HG03064 (cell line): ENCODE measurements around the gene ACOX1.

Source experiments
- ATAC-seq: cut with Tn5 transposase; IDR thresholded peaks from one replicate; pipeline ENCODE4 v1.9.1; 2021; ENCODE audit warnings: low read depth; ENCODE audit not compliant: unreplicated experiment

Gene ACOX1

DNA sequence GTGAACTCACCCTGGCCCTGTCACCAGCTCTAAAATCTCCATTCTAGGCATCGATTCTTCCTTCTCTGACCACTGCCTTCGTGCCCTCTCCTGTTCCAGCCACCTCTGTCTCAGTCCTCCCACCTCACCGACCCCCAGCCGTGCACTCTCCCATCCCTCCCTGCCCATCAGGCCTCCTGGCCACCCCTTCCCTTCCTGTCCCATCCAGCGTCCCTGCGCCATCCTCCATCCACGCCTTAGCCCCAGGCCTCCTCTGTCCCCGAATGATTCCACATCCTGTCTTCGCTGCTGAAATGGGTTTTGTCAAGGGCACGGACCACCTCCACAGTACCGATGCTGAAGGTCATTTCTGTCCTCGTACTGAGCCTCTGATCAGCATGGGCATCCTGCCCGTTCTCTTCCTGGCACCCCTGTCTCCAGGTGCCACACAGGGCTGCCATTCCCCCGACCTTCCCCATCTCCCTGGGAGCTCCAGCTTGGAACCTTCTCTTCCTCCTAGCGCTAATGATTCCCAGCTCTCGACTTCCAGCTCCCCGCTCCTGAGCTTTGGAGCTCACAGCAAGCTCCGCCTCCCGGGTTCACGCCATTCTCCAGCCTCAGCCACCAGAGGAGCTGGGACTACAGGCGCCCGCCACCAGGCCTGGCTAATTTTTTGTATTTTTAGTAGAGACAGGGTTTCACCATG is 84.8 kb downstream of the ACOX1 start:
- no peak for ATAC-seq

DNA sequence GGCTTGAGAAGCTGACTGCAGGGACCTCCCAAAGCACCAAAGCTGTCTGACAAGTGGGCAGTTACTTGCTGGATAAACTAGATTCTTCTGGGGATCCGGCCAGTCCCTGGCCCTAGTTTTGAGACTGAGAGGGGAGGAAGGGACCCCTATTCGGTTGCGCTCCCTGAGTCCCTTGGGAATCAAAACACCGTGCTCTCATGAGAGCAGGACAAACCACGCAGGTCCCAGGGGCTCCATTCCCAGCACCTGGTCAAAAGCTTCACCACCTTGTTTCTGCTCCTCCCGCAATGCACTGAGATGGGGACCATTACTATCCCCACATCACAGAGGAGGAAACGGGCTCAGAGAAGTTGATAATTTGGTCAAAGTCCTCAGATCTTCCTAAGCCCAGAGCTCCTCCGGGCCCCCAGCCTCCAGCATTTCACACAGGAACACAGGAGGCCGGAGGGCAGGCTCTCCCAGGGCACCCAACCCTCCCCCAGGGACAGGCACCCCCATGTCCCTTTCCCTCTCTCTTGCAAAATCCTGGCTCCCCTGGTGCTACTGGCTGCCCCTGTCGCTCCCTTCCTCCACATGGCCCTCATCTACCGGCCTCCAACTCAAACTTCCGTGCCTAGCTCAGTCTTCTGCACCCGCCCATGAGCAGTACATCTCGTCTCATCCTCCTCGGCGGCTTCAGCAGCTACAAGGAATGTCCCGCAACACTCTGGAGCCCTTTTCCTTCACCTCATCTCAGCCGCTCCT is 85.5 kb downstream of the ACOX1 start:
- no peak for ATAC-seq

- no peak for ATAC-seq
These were observed 86.3 kb downstream of the ACOX1 start for GRCh38 chr17:75892556-75893224.

- no peak for ATAC-seq
These were observed 87.1 kb downstream of the ACOX1 start for GRCh38 chr17:75891605-75892555.
